ENCODE data around the gene LCP2.
A peak's percentile ranks its signal among the peaks of the same experiment; 100 is the strongest.

The LCP2 gene

DNA sequence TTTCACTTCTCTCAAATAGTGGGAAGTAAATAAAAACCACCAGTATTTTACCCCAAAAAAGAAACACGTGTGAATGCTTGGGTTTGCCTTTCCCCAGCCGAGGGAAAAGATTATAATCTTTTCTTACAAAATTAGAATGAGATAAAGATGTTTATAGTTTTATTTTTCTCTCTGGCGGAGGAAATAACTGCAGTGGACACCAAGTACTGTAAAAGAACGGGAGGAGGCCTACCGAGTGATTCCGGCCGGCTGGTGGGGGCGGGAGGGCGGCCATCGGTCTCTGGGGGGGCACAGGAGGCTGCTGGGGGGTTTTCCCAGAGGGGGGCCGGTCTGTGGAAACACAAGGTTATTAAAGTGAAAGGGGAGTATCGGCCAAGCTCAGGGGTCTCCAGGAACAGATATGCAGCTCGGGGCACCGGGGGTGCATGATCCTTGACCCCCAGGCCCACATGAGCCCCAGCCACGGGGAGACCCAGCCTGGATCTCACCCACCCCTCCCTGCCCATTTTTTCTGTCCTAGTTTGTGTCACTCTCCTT is 29.4 kb downstream of the LCP2 start:
- TF ChIP-seq ARNTL (CRISPR knock-in tag; IDR thresholded peaks at IDR 0.05; ENCODE audit: borderline replicate concordance, low read depth): no peak
- ATAC-seq: no peak

DNA sequence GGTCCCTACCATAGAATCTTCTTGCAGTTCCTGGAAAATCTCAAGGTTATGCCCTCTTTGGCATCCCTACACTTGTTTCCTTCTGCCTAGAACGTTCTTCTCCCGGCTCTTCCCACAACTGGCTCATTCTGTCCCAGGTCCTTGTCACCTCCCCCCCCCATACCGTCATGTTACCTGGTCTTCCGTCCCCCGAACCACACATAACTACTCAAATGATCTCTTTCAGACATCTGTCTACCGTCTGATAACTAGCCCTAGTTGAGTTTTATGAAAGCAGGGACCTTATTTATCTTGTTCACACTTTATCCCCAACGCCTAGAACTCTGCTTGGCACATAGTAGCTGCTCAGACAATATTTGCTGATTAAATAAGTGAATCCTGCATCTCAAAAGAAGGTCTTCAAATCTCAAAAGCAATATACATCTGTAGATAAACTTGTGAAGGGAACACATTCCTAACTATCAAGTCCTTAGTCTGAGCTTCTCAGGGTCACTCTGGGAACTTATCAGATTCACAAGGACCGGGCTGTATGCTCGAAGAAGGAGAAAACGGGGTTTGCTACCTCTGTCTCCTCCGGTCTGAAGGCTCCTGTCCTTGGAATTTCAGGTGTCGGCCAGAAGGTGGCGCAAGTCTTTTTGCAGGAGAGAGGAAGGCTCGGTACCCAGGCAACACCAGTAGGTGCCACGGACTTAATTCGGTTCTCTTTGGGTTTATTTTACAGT is 30.0 kb downstream of the LCP2 start:
- peak; percentile 98 for ATAC-seq
- TF ChIP-seq OSR1 (CRISPR knock-in tag; IDR thresholded peaks at IDR 0.05) (no peak), ZNF70 (CRISPR knock-in tag; IDR thresholded peaks at IDR 0.05) (peak; percentile 56; the same call in 1 of the 2 replicates)

DNA sequence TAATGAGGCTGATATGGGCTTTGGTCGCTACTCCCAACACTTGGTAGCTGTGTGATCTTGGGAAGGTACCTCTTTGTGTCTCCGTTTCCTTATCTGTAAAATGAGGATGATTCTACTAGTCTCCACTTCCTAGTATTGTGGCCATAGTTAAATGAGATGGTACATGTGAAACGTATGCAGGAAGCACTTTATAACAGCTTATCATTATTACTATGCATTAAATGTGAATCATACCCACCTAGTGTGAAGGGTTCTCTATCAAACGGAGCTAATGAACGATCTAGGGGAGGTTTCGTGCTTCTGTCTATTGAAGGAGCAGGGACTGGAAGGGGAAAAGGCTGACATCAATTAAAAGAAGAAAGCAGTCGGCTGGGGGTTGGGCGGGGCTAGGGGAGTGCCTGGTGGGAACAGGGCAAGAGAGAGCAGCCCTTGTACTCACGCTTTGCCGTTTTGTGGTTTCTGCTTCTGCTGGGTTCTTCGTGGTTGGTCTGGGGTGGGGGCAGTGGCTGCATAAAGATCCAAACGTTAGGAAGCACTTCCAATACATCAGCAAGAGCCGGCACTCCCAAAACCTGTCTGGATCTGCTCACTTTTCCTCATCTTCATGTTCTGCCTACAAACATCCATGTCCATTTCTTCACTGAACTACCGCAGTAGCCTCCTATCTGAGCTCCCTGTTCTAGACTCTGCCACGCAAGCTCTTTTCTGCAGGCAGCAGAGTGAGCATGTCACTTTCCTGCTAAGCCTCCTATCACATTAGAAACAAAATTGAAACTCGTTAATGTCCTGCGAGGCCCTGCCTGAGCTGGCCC is 30.8 kb downstream of the LCP2 start:
- 0 out of 3 replicates have a peak, but pooled peaks have one; percentile 16 for ATAC-seq
- TF ChIP-seq ZFP3 (CRISPR knock-in tag; IDR thresholded peaks at IDR 0.05): no peak
- TF ChIP-seq CSDC2 (CRISPR knock-in tag; IDR thresholded peaks at IDR 0.05): no peak
- no peak for TF ChIP-seq ARNTL (CRISPR knock-in tag; IDR thresholded peaks at IDR 0.05; ENCODE audit: borderline replicate concordance, low read depth)
- no peak for TF ChIP-seq TOX (CRISPR knock-in tag; IDR thresholded peaks at IDR 0.05; ENCODE audit: borderline replicate concordance)
- TF ChIP-seq, protein P1, sequence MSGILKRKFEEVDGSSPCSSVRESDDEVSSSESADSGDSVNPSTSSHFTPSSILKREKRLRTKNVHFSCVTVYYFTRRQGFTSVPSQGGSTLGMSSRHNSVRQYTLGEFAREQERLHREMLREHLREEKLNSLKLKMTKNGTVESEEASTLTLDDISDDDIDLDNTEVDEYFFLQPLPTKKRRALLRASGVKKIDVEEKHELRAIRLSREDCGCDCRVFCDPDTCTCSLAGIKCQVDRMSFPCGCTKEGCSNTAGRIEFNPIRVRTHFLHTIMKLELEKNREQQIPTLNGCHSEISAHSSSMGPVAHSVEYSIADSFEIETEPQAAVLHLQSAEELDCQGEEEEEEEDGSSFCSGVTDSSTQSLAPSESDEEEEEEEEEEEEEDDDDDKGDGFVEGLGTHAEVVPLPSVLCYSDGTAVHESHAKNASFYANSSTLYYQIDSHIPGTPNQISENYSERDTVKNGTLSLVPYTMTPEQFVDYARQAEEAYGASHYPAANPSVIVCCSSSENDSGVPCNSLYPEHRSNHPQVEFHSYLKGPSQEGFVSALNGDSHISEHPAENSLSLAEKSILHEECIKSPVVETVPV (CRISPR knock-in tag; IDR thresholded peaks at IDR 0.05): no peak
- no peak for TF ChIP-seq ZNF70 (CRISPR knock-in tag; IDR thresholded peaks at IDR 0.05)
- no peak for TF ChIP-seq BACH2 (CRISPR knock-in tag; IDR thresholded peaks at IDR 0.05; ENCODE audit: borderline replicate concordance)
- no peak for TF ChIP-seq ISL1 (CRISPR knock-in tag; IDR thresholded peaks at IDR 0.05)
- TF ChIP-seq, protein P2, sequence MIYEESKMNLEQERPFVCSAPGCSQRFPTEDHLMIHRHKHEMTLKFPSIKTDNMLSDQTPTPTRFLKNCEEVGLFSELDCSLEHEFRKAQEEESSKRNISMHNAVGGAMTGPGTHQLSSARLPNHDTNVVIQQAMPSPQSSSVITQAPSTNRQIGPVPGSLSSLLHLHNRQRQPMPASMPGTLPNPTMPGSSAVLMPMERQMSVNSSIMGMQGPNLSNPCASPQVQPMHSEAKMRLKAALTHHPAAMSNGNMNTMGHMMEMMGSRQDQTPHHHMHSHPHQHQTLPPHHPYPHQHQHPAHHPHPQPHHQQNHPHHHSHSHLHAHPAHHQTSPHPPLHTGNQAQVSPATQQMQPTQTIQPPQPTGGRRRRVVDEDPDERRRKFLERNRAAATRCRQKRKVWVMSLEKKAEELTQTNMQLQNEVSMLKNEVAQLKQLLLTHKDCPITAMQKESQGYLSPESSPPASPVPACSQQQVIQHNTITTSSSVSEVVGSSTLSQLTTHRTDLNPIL (CRISPR knock-in tag; IDR thresholded peaks at IDR 0.05; ENCODE audit: low read depth): no peak
- no peak for TF ChIP-seq ZC3H10 (CRISPR knock-in tag; IDR thresholded peaks at IDR 0.05)
- TF ChIP-seq PPARA (CRISPR knock-in tag; IDR thresholded peaks at IDR 0.05; ENCODE audit: borderline replicate concordance): no peak
- no peak for TF ChIP-seq TCF4 (CRISPR knock-in tag; IDR thresholded peaks at IDR 0.05; ENCODE audit: borderline replicate concordance)
- no peak for TF ChIP-seq ZNF8 (CRISPR knock-in tag; IDR thresholded peaks at IDR 0.05)
- no peak for TF ChIP-seq ESRRG (CRISPR knock-in tag; IDR thresholded peaks at IDR 0.05)
- TF ChIP-seq GLIS3 (CRISPR knock-in tag; IDR thresholded peaks at IDR 0.05): no peak
- no peak for TF ChIP-seq RARB (CRISPR knock-in tag; IDR thresholded peaks at IDR 0.05)
- TF ChIP-seq, protein P3, sequence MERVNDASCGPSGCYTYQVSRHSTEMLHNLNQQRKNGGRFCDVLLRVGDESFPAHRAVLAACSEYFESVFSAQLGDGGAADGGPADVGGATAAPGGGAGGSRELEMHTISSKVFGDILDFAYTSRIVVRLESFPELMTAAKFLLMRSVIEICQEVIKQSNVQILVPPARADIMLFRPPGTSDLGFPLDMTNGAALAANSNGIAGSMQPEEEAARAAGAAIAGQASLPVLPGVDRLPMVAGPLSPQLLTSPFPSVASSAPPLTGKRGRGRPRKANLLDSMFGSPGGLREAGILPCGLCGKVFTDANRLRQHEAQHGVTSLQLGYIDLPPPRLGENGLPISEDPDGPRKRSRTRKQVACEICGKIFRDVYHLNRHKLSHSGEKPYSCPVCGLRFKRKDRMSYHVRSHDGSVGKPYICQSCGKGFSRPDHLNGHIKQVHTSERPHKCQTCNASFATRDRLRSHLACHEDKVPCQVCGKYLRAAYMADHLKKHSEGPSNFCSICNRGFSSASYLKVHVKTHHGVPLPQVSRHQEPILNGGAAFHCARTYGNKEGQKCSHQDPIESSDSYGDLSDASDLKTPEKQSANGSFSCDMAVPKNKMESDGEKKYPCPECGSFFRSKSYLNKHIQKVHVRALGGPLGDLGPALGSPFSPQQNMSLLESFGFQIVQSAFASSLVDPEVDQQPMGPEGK (CRISPR knock-in tag; IDR thresholded peaks at IDR 0.05; ENCODE audit: borderline replicate concordance): no peak

DNA sequence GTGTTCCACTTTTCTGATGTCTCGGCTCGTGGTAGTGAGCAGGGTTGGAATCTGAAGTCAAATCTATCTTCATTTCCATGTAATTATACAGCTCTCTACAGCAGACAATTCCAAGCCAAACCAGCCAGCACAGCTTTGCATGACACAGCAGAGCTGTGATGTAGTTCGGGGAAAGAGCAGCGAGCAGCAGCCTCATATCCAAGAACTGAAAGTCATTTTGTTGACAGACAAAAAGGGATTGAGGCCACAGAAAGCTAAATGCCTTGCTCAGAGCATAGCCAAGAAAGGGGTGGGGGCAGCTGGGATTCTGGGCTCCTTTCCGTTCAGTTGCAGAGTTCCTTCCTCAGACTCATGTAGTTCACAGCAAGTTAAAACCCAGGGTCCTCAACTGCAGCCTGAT is 32.1 kb downstream of the LCP2 start:
- no peak for ATAC-seq
- TF ChIP-seq CSDC2 (CRISPR knock-in tag; IDR thresholded peaks at IDR 0.05) (no peak), ZNF8 (CRISPR knock-in tag; IDR thresholded peaks at IDR 0.05) (no peak), ZNF565 (CRISPR knock-in tag; conservative IDR thresholded peaks at IDR 0.05; ENCODE audit: low read depth) (no peak), GLIS3 (CRISPR knock-in tag; IDR thresholded peaks at IDR 0.05) (no peak), ARNTL (CRISPR knock-in tag; IDR thresholded peaks at IDR 0.05; ENCODE audit: borderline replicate concordance, low read depth) (no peak), OSR1 (CRISPR knock-in tag; IDR thresholded peaks at IDR 0.05) (no peak), ZFP3 (CRISPR knock-in tag; IDR thresholded peaks at IDR 0.05) (no peak), TCF4 (CRISPR knock-in tag; IDR thresholded peaks at IDR 0.05; ENCODE audit: borderline replicate concordance) (no peak), PPARA (CRISPR knock-in tag; IDR thresholded peaks at IDR 0.05; ENCODE audit: borderline replicate concordance) (no peak), ZFP30 (CRISPR knock-in tag; IDR thresholded peaks at IDR 0.05) (no peak), ZC3H10 (CRISPR knock-in tag; IDR thresholded peaks at IDR 0.05) (no peak), BACH2 (CRISPR knock-in tag; IDR thresholded peaks at IDR 0.05; ENCODE audit: borderline replicate concordance) (no peak), SNAI2 (CRISPR knock-in tag; IDR thresholded peaks at IDR 0.05) (no peak)
- TF ChIP-seq, protein P4, sequence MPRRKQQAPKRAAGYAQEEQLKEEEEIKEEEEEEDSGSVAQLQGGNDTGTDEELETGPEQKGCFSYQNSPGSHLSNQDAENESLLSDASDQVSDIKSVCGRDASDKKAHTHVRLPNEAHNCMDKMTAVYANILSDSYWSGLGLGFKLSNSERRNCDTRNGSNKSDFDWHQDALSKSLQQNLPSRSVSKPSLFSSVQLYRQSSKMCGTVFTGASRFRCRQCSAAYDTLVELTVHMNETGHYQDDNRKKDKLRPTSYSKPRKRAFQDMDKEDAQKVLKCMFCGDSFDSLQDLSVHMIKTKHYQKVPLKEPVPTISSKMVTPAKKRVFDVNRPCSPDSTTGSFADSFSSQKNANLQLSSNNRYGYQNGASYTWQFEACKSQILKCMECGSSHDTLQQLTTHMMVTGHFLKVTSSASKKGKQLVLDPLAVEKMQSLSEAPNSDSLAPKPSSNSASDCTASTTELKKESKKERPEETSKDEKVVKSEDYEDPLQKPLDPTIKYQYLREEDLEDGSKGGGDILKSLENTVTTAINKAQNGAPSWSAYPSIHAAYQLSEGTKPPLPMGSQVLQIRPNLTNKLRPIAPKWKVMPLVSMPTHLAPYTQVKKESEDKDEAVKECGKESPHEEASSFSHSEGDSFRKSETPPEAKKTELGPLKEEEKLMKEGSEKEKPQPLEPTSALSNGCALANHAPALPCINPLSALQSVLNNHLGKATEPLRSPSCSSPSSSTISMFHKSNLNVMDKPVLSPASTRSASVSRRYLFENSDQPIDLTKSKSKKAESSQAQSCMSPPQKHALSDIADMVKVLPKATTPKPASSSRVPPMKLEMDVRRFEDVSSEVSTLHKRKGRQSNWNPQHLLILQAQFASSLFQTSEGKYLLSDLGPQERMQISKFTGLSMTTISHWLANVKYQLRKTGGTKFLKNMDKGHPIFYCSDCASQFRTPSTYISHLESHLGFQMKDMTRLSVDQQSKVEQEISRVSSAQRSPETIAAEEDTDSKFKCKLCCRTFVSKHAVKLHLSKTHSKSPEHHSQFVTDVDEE (CRISPR knock-in tag; IDR thresholded peaks at IDR 0.05): no peak
- TF ChIP-seq, protein P2 (CRISPR knock-in tag; IDR thresholded peaks at IDR 0.05; ENCODE audit: low read depth): no peak
- TF ChIP-seq, protein P5, sequence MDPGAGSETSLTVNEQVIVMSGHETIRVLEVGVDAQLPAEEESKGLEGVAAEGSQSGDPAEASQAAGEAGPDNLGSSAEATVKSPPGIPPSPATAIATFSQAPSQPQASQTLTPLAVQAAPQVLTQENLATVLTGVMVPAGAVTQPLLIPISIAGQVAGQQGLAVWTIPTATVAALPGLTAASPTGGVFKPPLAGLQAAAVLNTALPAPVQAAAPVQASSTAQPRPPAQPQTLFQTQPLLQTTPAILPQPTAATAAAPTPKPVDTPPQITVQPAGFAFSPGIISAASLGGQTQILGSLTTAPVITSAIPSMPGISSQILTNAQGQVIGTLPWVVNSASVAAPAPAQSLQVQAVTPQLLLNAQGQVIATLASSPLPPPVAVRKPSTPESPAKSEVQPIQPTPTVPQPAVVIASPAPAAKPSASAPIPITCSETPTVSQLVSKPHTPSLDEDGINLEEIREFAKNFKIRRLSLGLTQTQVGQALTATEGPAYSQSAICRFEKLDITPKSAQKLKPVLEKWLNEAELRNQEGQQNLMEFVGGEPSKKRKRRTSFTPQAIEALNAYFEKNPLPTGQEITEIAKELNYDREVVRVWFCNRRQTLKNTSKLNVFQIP (CRISPR knock-in tag; IDR thresholded peaks at IDR 0.05; ENCODE audit: borderline replicate concordance, low read depth): no peak

Data from SK-N-SH treated with all-trans-retinoic acid at 6 μM for 48 hours (cell line).